Endothelial cell (in vitro differentiated cells): ENCODE measurements around the gene DNAH5. TPM values are rescaled to one million over a fixed set of nuclear protein-coding genes. Genes with fewer than 3 reads are reported as not detected.

Experiments
- DNase-seq: peaks from one replicate; pipeline ENCODE4 v3.0.0; 2021; ENCODE audit warnings: low spot score
- H3K27ac Mint-ChIP-seq: one replicate; pipeline ENCODE4 v1.8.0; 2021; ENCODE audit warnings: mixed read lengths, inconsistent platforms; ENCODE audit not compliant: unreplicated experiment
- H3K27me3 Mint-ChIP-seq: one replicate; pipeline ENCODE4 v1.8.0; 2021; ENCODE audit warnings: mild to moderate bottlenecking, moderate library complexity, mixed read lengths, inconsistent platforms; ENCODE audit not compliant: unreplicated experiment
- H3K36me3 Mint-ChIP-seq: one replicate; pipeline ENCODE4 v1.8.0; 2021; ENCODE audit warnings: mild to moderate bottlenecking, low read depth, mixed read lengths, inconsistent platforms; ENCODE audit not compliant: unreplicated experiment
- H3K4me1 Mint-ChIP-seq: one replicate; pipeline ENCODE4 v1.8.0; 2021; ENCODE audit warnings: mild to moderate bottlenecking, mixed read lengths, inconsistent platforms; ENCODE audit not compliant: unreplicated experiment
- H3K4me3 Mint-ChIP-seq: one replicate; pipeline ENCODE4 v1.8.0; 2021; ENCODE audit warnings: mild to moderate bottlenecking, mixed read lengths, inconsistent platforms; ENCODE audit not compliant: unreplicated experiment
- H3K9me3 Mint-ChIP-seq: one replicate; pipeline ENCODE4 v1.8.0; 2021; ENCODE audit warnings: mixed read lengths, inconsistent platforms; ENCODE audit not compliant: unreplicated experiment
- total RNA-seq: library from RNA; stranded (reverse); fragmentation: NEBNext Ultra II Directional; extraction: Animal tissue kit (Norgen Biotek cat#: 25700); gene quantifications from one replicate; pipeline ENCODE4 v1.2.1, GENCODE V29; 2021; ENCODE audit not compliant: unreplicated experiment
- TF ChIP-seq, protein P1 (sequence below): fragments of 200-600 bp; sonication (generic); IDR thresholded peaks from one replicate; pipeline ENCODE4 v1.5.0; 2021; ENCODE audit warnings: antibody characterized with exemption; ENCODE audit not compliant: unreplicated experiment

The DNAH5 gene
- total RNA-seq, 1 donor from 2014 or later = 0.80 TPM

GRCh38 chr5:13648822-13649221 lies 295.7 kb downstream of the DNAH5 start:
- H3K4me3 Mint-ChIP-seq = no peak overlapping the region
- no peak for DNase-seq
- no peaks in the 10 kb centered on the region for H3K4me1 Mint-ChIP-seq
- no peaks in the 10 kb centered on the region for H3K36me3 Mint-ChIP-seq
- no peak overlapping the region for H3K27ac Mint-ChIP-seq
- no peaks in the 10 kb centered on the region for H3K27me3 Mint-ChIP-seq
- TF ChIP-seq, protein P1, sequence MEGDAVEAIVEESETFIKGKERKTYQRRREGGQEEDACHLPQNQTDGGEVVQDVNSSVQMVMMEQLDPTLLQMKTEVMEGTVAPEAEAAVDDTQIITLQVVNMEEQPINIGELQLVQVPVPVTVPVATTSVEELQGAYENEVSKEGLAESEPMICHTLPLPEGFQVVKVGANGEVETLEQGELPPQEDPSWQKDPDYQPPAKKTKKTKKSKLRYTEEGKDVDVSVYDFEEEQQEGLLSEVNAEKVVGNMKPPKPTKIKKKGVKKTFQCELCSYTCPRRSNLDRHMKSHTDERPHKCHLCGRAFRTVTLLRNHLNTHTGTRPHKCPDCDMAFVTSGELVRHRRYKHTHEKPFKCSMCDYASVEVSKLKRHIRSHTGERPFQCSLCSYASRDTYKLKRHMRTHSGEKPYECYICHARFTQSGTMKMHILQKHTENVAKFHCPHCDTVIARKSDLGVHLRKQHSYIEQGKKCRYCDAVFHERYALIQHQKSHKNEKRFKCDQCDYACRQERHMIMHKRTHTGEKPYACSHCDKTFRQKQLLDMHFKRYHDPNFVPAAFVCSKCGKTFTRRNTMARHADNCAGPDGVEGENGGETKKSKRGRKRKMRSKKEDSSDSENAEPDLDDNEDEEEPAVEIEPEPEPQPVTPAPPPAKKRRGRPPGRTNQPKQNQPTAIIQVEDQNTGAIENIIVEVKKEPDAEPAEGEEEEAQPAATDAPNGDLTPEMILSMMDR = no peak
- no peaks in the 10 kb centered on the region for H3K9me3 Mint-ChIP-seq

GRCh38 chr5:13643734-13644133 lies 300.8 kb downstream of the DNAH5 start:
- Mint-ChIP-seq H3K9me3 (no peaks in the 10 kb centered on the region), H3K27ac (no peak overlapping the region), H3K36me3 (no peaks in the 10 kb centered on the region), H3K27me3 (no peaks in the 10 kb centered on the region), H3K4me3 (no peak overlapping the region), H3K4me1 (no peaks in the 10 kb centered on the region)
- TF ChIP-seq, protein P1 = no peak
- no peak for DNase-seq

DNA sequence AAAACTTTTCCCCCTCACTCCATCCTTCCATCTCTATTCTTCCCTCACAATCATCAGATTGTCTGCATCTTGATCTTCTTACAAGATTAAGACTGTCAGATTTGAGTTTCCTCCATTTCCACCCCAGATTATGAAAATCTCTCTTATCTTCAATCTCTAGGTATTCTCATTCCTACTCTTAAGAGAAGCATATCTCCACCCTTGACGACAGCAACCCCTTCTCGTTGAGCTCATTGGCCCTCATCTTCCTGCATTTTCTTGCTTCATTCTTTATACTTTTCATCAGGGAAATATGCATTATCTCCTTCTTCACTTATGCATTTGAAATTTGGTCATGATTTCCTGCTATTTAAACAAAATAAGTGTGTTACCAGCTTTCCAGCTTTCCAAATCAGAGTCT lies 301.3 kb downstream of the DNAH5 start:
- Mint-ChIP-seq H3K9me3 (no peaks in the 10 kb centered on the region), H3K4me1 (no peaks in the 10 kb centered on the region), H3K36me3 (no peaks in the 10 kb centered on the region), H3K27ac (no peak overlapping the region), H3K4me3 (no peak overlapping the region), H3K27me3 (no peaks in the 10 kb centered on the region)
- DNase-seq = no peak
- TF ChIP-seq, protein P1 = no peak

Other genes with a start within 250 kb of the DNAH5 start
- gene TRIO, start 198.7 kb upstream of the DNAH5 start, total RNA-seq = 229 TPM